OCI-LY3 (cell line): Measurements from ENCODE around the gene ZP2.

Experiments
- H2AFZ ChIP-seq: fragments of 200-600, 300-600 bp; shearing (Covaris generic); 2 replicates; pipeline ENCODE4 v1.6.0; 2014; ENCODE audit warnings: antibody characterized with exemption, low read depth, low read length
- H3K27ac ChIP-seq: fragments of 200-600, 300-600 bp; sonication (generic); 2 replicates; pipeline ENCODE4 v1.5.1; 2014; ENCODE audit warnings: mild to moderate bottlenecking, low read length, moderate library complexity, mixed read lengths
- H3K27me3 ChIP-seq: fragments of 200-600, 300-600 bp; sonication (generic); 2 replicates; pipeline ENCODE4 v1.6.1; 2014; ENCODE audit warnings: low read depth, low read length, mixed read lengths
- H3K36me3 ChIP-seq: fragments of 200-600, 300-600 bp; sonication (generic); replicated peaks from 2 replicates; pipeline ENCODE3; 2014; ENCODE audit warnings: low read depth, low read length, mixed read lengths
- H3K4me1 ChIP-seq: fragments of 300-600, 200-600 bp; sonication (generic); 2 replicates; pipeline ENCODE4 v1.6.1; 2014; ENCODE audit warnings: low read length, mixed read lengths
- H3K4me2 ChIP-seq: fragments of 200-600, 300-600 bp; sonication (generic); 2 replicates; pipeline ENCODE4 v1.6.1; 2014; ENCODE audit warnings: low read length, mixed read lengths
- H3K4me3 ChIP-seq: fragments of 300-600, 200-600 bp; sonication (generic); 2 replicates; pipeline ENCODE4 v1.5.1; 2014; ENCODE audit warnings: antibody characterized with exemption, mild to moderate bottlenecking, low read length, moderate library complexity
- H3K79me2 ChIP-seq: fragments of 300-600, 200-600 bp; shearing (Covaris generic); 2 replicates; pipeline ENCODE4 v1.6.1; 2014; ENCODE audit warnings: mild to moderate bottlenecking, low read length, mixed read lengths
- H3K9ac ChIP-seq: fragments of 300-600, 200-600 bp; shearing (Covaris generic); 2 replicates; pipeline ENCODE4 v1.6.0; 2014; ENCODE audit warnings: mild to moderate bottlenecking, low read length, moderate library complexity
- H3K9me3 ChIP-seq: fragments of 200-600, 300-600 bp; shearing (Covaris generic); 2 replicates; pipeline ENCODE4 v1.6.1; 2014; ENCODE audit warnings: low read length, mixed read lengths; ENCODE audit not compliant: insufficient read depth
- H4K20me1 ChIP-seq: fragments of 200-600, 300-600 bp; sonication (generic); 2 replicates; pipeline ENCODE4 v1.6.1; 2016; ENCODE audit warnings: low read length, mixed read lengths; ENCODE audit not compliant: insufficient read depth
- CTCF ChIP-seq: fragments of 200-600, 300-600 bp; sonication (generic); IDR thresholded peaks from 2 replicates; pipeline ENCODE4 v1.5.1; 2014; ENCODE audit warnings: antibody characterized with exemption, low read length, low read depth
- EZH2phosphoT487 ChIP-seq: fragments of 200-600 bp; shearing (Covaris generic); IDR thresholded peaks from 2 replicates; pipeline ENCODE4 v1.6.1; 2018; ENCODE audit warnings: antibody characterized with exemption, mixed run types, low read depth

Gene ZP2

GRCh38 chr16:21233045-21233520 is 21.7 kb upstream of the ZP2 start:
- H3K4me3 ChIP-seq = no peak overlapping the region
- no peaks in the 10 kb centered on the region for H3K79me2 ChIP-seq
- H4K20me1 ChIP-seq = no peaks in the 10 kb centered on the region
- no peak overlapping the region for H3K27ac ChIP-seq
- H3K9me3 ChIP-seq = no peaks in the 10 kb centered on the region; the same call in 1 of the 2 replicates
- H3K36me3 ChIP-seq = no peaks in the 10 kb centered on the region
- no peak overlapping the region for H2AFZ ChIP-seq
- no peak overlapping the region for H3K9ac ChIP-seq
- H3K27me3 ChIP-seq = peaks cover 63% of the 10 kb centered on the region
- no peaks in the 10 kb centered on the region for H3K4me1 ChIP-seq
- no peak overlapping the region for H3K4me2 ChIP-seq
- TF ChIP-seq EZH2phosphoT487 = no peak
- TF ChIP-seq CTCF = no peak

GRCh38 chr16:21228361-21228872 is 17.0 kb upstream of the ZP2 start:
- peaks cover 75% of the 10 kb centered on the region for H3K27me3 ChIP-seq
- no peak overlapping the region for H2AFZ ChIP-seq
- H3K4me1 ChIP-seq = no peaks in the 10 kb centered on the region

GRCh38 chr16:21227866-21228265 is 16.5 kb upstream of the ZP2 start:
- Histone ChIP-seq H3K4me1 (no peaks in the 10 kb centered on the region), H3K27me3 (peaks cover 70% of the 10 kb centered on the region), H4K20me1 (no peaks in the 10 kb centered on the region), H3K79me2 (no peaks in the 10 kb centered on the region), H2AFZ (no peak overlapping the region), H3K36me3 (no peaks in the 10 kb centered on the region), H3K4me2 (no peak overlapping the region), H3K27ac (no peak overlapping the region), H3K4me3 (no peak overlapping the region), H3K9me3 (no peaks in the 10 kb centered on the region), H3K9ac (no peak overlapping the region)
- TF ChIP-seq CTCF (no peak), EZH2phosphoT487 (no peak)

More at GRCh38 chr16:21228361-21228872, 17.0 kb upstream of the ZP2 start:
- Histone ChIP-seq H4K20me1 (no peaks in the 10 kb centered on the region), H3K9me3 (no peaks in the 10 kb centered on the region), H3K27ac (no peak overlapping the region), H3K4me2 (no peak overlapping the region), H3K4me3 (no peak overlapping the region), H3K79me2 (no peaks in the 10 kb centered on the region), H3K36me3 (no peaks in the 10 kb centered on the region), H3K9ac (no peak overlapping the region)
- TF ChIP-seq CTCF = no peak
- no peak for TF ChIP-seq EZH2phosphoT487

- TF ChIP-seq CTCF = no peak
- TF ChIP-seq EZH2phosphoT487 = no peak
- peaks cover 62% of the 10 kb centered on the region for H3K27me3 ChIP-seq
- no peak overlapping the region for H3K4me3 ChIP-seq
- no peak overlapping the region for H3K9ac ChIP-seq
- no peak overlapping the region for H3K4me2 ChIP-seq
- H4K20me1 ChIP-seq = no peaks in the 10 kb centered on the region
- no peak overlapping the region for H3K27ac ChIP-seq
- no peaks in the 10 kb centered on the region for H3K4me1 ChIP-seq
- no peaks in the 10 kb centered on the region for H3K79me2 ChIP-seq
- H3K9me3 ChIP-seq = no peaks in the 10 kb centered on the region
- H3K36me3 ChIP-seq = no peaks in the 10 kb centered on the region
- H2AFZ ChIP-seq = no peak overlapping the region
Measured at GRCh38 chr16:21226749-21227148, 15.4 kb upstream of the ZP2 start.
